Middle frontal gyrus (tissue), 1 donor: ENCODE measurements around the gene STAC3.

ENCODE experiments used
- DNase-seq: peaks from one replicate; pipeline ENCODE4 v3.0.0-alpha.2; 2015; ENCODE audit warnings: low spot score; ENCODE audit errors: extremely low spot score

The STAC3 gene

DNA sequence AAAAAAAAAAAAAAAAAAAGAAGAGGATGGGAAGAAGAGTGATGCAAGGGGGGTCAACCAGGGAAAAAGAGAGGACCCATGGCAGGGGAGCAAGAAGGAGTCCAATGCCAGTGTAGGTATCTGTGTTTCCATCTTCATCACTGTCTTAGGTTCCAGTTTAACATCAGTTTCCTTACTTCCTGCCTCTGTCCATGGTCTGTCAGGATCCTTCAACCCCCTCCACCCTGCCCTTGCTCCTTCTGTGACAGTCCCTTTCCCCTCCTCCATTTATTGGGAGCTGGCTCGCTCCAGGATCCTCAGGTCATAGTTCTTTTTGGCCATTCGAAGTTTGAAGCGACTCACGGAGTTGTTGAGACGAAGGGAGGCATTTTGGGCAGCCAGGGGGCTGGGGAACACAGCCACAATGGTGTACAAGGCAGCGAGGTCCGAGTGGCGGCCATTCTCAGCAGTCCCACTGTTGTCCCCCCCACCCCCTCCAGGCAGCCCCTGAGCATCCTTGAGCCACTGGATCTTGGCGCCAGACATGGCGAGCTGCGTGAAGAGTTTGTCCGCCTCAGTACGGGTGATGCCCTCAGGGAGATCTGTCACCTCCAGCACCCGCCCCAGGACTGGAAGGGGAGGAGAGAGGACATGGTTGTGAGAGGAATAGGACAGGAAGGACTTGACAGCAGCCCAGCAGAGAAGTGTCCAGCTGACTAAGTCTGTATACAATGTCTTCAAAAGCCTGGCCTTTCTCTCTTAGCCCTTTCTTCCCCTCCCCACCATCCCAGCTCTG lies 3.7 kb upstream of the STAC3 start:
- DNase-seq: no peak

- no peak for DNase-seq
Observed at GRCh38 chr12:57250541-57250940, 446 bp downstream of the STAC3 start.

- no peak for DNase-seq
Observed at GRCh38 chr12:57248934-57249742, 1.8 kb downstream of the STAC3 start.

DNA sequence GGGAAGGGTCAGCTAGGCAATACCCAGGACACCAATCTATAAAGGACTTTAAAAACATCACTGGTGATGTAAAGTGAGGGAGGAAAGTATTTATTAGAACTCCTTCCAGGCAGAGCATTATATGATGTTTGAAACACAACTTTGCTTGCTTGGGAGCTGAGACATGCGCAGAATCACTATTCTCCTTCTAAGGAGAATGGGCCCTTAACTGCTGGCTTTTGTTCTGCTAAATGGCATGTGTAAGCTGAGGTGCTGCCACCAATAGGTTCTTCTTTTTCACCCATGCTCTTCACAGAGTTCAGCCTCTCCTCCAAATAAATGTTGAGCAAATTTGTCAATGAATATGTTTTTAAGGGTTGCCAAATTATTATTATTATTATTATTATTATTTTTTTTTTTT lies 3.9 kb downstream of the STAC3 start:
- no peak for DNase-seq

DNA sequence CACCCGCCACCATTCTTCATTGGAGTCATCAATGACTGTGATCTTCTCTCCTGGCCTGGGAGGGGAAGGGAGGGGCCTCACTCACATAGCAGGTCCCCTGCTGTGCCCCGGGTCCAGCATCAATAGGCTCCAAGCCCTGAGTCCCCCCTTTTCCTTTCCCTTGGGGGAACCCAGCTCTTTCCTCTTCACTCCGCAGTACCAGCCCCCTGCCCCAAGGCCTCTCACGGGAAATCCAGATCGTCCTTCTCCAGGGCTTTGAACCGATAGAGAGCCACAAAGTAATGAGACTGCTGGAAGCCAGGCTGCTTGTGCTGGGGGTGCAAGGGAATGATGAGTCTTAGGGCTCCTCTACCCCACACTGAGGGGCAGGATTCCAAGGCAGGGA lies 6.7 kb downstream of the STAC3 start:
- no peak for DNase-seq

DNA sequence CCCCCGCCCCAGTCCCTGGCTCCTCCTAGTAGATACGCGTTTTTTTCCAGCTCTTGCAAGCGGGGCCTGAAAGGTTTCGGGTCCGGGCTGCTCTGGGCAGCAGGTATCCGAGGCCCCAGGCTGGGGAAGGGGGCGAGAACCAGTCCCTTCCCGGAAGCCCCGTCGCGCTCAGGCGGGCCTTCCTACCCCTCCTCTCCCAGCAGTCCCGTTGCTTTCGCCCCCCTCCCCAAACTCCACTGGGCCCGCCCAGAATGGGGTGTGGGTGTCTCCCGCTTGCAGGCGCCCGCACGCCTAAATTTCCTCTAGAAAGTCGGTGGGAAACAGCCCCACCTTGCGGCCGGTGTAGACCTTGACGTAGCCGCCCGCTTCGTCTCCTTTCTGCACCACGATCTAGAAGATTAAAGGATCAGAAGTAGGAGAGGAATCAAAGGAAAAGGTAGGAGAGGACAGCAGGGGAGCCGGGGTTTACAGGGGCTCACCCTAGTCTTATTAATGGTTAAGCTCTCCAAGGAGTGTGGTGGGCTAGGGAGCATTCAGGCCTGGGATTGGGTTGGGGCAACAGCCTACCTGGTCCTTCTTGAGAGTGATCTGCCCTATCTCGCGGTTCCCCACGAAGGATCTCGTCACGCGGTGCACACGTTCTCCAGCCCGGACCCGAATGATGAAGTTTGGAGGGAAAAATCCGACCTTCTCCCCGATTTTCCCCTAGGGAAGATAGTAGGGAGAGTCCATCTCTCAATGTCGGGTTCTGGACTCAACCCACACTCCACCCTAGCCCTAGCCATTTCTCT lies 7.3 kb downstream of the STAC3 start:
- no peak for DNase-seq

DNA sequence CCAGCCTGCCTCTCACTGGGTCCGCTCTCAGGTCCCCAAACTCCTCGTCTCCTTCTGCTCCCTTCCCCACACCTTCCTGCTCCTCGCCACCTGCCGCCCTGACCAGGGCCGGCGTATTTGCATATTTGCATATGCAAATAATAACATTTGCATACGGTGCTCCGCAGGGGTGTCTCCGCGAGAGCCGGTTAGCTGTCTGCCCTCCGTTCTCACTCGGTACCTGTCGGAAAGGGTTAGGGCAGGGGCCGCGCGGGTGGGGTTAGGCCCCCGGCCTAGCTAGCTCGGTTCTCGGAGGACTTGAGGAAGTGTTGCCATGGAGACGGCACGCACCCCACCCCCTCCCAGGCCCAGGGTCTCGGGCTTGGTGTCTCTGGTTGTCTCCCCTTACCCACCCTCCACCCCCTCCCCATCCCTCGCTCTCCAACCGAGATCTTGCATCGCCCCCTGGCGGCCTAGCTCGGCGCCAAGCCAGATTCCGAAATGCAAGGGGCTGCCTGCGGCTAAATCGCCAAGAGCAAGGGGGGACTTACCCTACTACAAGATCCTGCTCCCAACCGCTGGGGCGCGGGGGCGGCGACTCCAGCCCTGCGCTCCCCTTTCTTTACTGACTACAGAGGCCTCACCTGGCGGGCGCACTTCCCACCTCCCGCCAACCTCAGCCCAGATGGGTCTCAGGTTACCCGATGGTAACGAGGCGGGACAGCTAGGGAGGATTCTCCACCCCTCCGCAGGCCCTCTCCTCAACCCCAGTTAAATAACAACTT lies 8.1 kb downstream of the STAC3 start:
- DNase-seq: no peak

- no peak for DNase-seq
Observed at GRCh38 chr12:57242329-57242690, 8.7 kb downstream of the STAC3 start.

GRCh38 chr12:57241402-57242310 lies 9.3 kb downstream of the STAC3 start:
- no peak for DNase-seq

DNA sequence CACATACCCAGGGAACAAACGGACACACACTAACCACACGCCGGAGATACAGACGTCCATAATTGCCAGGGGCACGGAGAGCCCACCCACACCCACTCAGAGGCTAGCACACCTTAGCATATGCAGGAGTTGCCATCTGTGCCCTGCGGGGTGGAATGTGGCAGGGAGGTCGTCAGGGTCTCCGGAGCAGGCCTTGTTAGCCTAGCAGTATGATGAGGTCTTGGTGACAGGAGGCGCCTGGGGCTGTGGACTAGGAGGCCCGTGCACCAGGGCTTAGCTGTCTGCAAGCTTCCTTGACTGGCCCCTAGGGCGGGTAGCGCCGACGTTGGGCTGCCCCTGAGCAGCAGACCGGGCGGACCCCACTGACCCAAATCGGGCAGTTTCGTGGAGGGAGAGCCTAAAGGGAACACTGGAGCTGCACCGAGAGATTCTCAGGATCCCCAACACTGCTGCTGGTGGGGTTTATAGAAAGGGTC lies 10.0 kb downstream of the STAC3 start:
- no peak for DNase-seq

DNA sequence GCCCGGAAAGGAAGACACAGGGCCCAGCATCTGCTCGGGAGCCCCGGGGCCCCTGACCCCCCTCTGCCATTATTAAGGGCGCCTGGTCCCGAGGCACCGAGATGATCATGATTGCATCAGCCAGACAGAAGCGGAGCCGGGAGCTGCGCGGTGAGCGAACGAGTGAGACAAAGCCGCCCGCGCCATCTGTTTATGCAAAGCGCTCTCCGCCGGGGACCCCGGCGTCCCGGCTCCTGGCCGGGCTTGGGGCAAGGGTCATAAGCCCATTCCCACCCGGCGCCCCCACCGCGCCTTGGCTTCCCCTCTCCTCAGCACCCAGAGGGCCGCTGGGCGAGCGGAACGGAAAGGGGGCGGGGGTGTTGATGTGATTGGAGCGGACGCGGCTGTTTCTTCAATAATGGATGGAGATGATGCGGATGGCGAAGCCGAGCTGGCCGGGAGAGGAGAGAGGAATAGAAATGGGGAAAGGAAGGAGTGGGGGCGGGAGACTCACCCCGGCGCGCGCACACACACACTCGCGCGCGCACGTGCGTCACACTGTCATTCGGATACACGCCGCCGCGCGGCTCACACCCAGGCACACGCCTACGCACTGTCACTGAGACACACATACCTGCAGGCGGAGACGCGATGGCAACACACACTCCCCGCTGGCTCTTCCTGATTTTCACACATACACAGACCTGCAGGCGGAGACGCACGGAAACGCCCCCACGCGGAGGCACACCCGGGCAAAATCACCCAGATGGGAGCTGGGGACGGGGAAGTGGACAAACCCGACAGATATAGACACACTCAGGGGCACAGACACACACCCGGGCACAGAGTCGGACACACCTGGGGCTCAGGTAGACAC lies 10.7 kb downstream of the STAC3 start:
- DNase-seq: peak; percentile 71

DNA sequence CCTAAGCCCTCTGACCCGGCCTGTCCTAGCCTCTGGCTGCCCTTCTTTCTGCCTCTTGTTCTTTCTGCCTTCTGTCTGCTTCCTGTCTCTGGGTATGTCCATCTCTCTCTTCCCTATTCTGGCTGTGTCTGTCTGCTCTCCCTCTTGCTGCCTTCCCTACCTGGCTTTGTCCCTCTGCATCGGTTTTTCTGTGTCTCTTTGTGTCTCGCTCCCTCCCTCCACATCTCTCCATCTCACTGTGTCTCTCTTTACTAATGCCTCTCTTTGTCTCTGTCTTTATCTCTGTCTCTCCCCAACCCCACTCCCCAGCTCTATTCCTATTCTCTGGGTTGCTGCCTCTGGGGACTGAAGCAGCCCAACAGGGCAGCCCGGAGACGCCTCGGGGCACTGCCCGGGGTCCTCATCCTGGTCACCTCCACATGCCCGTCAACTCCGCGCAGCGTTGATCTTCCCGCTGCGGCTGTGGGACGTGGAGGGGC lies 11.4 kb downstream of the STAC3 start:
- DNase-seq: no peak

DNA sequence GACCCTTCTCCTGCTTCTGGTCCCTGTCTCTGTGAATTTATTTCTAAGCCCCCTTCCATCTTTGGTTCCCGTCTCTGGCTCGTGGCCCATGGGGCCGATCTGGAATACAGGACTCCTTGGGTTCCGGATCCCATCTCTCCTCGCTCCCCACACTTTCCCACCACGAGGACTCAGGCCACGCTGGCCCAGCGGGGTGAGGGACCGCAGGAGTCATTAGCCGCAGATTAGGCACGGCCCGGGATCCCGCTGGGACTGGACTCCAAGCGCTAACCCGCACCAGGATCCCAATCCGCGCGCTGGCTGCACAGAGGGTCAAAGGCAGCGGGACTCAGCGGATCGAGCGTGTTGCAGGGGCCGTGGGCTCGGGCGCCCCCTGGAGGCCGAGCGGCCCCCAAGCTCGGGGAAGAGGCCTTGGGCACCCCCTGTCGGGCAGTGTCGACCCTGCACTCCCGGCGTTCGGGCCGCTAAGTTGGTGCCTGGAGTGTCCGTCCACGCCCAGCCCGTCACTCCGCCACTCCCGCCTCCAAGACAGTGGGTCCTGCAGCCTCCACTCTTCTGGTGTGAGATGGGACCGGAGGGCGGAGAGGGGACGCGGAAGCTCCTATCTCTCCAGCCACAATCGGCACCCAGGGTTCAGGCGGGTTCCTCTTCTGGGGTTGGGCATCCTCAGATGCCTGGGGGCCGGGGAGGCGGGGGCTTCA lies 12.0 kb downstream of the STAC3 start:
- DNase-seq: peak; percentile 80

- no peak for DNase-seq
Observed at GRCh38 chr12:57237932-57238853, 12.8 kb downstream of the STAC3 start.

DNA sequence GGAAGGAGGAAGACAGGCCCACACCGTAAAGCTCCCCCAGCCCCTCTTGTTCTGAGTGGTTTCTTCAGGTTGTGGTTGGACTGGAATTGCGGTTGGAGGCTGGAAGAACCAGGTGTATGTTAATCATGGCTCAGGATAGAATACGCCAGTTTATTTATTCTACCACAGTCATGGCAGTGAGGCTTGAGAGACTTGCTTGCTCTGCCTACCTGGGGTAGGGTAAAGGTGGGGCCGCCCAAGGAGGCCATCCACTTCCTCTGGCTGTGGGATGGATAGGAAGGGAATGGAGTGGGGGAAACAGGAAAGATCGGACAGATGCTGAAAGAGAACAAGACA lies 13.4 kb downstream of the STAC3 start:
- no peak for DNase-seq

GRCh38 chr12:57236925-57237595 lies 13.9 kb downstream of the STAC3 start:
- no peak for DNase-seq
